Choroid plexus epithelial cell (primary cell): ENCODE measurements around the gene KNSTRN.
A peak's percentile ranks its signal among the peaks of the same experiment; 100 is the strongest.

Experiments
- DNase-seq: peaks from one replicate; pipeline ENCODE4 v3.0.0-alpha.2; 2010; ENCODE audit warnings: low read depth
- H3K4me3 ChIP-seq: 2 replicates; pipeline ENCODE4 v1.5.1; 2011; ENCODE audit warnings: low read depth, mild to moderate bottlenecking, control low read depth, low read length, moderate library complexity
- CTCF ChIP-seq: conservative IDR thresholded peaks from 2 replicates; pipeline ENCODE4 v1.5.1; 2011; ENCODE audit warnings: low read depth, mild to moderate bottlenecking, control low read depth, inconsistent platforms, low read length, moderate library complexity

KNSTRN gene

DNA sequence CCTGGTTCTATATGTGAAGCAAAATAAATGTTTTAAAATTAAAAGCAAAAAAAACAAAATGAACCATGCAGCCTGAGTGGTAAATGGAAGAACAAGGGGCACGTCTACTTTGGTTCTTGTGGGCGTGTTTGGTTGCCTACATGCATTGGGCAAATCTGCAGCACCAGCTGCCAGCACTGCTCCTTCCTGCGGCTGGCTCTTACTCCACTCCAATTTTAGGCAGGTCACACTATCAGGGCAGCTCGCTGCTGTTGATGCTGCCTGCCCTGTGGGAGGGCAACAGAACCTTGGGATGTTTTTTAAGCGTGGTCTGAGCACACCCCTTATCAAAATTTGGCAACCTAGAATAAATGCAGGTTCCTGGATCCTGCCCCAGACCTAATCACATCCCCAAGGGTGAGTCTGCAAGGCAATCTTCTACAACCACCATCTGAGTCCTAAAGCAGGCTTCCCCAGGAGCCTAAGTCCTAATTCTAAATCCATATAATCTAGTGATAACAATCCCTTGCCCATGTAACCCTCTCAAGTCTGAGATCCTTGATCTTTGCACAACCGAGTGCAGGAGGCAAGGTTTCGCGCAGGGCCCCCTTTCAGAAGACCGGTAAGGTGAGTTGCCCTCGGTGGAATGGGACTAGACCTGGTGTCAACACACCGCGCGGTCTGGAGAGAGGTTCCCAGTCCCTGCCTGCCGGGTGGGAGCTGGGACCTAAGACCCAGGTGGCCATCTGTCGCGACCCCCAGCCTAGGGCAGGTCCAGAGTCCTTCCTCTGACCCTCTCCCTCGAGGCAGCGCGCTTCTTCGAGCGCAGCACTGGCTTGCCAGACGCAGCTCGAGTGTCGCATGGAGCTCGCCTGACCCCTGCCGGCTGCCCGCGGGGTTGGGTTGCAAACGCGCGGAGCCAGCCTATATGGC, 39.0 kb downstream of the KNSTRN start:
- H3K4me3 ChIP-seq: peak overlapping the region; percentile 17
- peak; percentile 71 for DNase-seq
- peak; percentile 98 for TF ChIP-seq CTCF

GRCh38 chr15:40424483-40425115, 42.1 kb downstream of the KNSTRN start:
- H3K4me3 ChIP-seq: no peak overlapping the region
- no peak for DNase-seq
- no peak for TF ChIP-seq CTCF

GRCh38 chr15:40425681-40426080, 43.2 kb downstream of the KNSTRN start:
- TF ChIP-seq CTCF: no peak
- no peak for DNase-seq
- H3K4me3 ChIP-seq: no peak overlapping the region

DNA sequence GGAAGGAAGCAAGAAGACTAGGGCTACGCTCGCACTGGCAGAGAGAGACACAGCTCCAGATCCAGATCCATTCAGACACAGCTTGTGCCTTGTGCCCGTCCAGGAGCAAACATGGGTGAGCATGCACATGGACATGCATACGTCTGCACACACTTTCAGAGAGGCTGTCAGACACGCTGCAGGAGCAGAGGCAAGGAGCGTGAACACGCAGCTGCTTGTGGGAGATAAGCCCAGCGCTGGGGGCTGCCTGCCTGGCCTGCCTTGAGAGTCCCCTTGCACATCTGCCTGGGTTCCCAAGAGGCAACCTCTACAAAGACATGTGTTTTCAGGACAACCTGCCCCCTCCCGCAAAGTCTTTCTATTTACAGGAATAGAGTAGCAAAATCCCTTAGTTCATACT, 44.7 kb downstream of the KNSTRN start:
- no peak for DNase-seq
- no peak for TF ChIP-seq CTCF
- no peak overlapping the region for H3K4me3 ChIP-seq

DNA sequence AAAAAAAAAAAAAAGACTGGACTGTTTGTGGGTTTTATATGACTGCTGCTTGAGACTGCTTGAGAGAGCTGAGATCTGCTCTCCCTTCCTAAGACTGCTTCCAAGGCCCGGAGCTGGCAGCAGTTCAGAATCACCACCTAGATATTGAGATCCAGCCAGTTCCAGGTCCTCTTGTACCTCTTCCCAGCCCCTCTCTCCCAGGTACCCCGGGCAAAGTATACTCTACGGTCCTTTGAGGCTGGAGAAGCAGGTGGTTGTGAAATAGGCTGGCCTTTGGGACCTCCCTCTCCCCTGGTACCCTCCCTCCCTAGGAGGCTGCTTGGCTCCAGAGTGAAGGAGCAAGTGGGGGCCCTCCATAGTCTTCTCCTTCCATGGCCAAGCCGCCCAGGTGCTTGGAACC, 45.7 kb downstream of the KNSTRN start:
- no peak overlapping the region for H3K4me3 ChIP-seq
- no peak for DNase-seq
- TF ChIP-seq CTCF: no peak

- no peak overlapping the region for H3K4me3 ChIP-seq
- TF ChIP-seq CTCF: no peak
- DNase-seq: no peak
Observed at GRCh38 chr15:40429068-40429710, 46.7 kb downstream of the KNSTRN start.
